Frontal cortex (tissue), 4 donors: ENCODE data around the gene CABS1. TPM values are rescaled to one million over a fixed set of nuclear protein-coding genes. Genes with fewer than 3 reads are reported as not detected.

Source experiments
- DNase-seq, 2 donors: peaks; one replicate each; pipeline ENCODE4 v3.0.0; 2012; ENCODE audit warnings: low spot score in 2 of 2
- FAIRE-seq: peaks from 2 replicates; lab custom pipeline; 2012; peaks lifted over from hg19 to GRCh38; lab: Jason Lieb, UNC
- total RNA-seq: library from RNA; depleted of rRNA; stranded (reverse); fragments of >200 nt; gene quantifications from one replicate; pipeline ENCODE4 v1.2.3, GENCODE V29; 2014
- donor health status: control.
- donor health status: control.
- donor health status: control.

The CABS1 gene
- total RNA-seq, 1 donor from 2014 or later, result not detected

- DNase-seq, result no peak
- no peak for FAIRE-seq
Measured at GRCh38 chr4:70372760-70373159, 38.0 kb downstream of the CABS1 start.

GRCh38 chr4:70380578-70380977 lies 45.8 kb downstream of the CABS1 start:
- FAIRE-seq, result no peak
- DNase-seq, result no peak

GRCh38 chr4:70382691-70383181 lies 48.0 kb downstream of the CABS1 start, which contains the start of gene SMR3B:
Gene SMR3B, plus strand, starts transcription at chr4:70383131. Its CDS starts 1,380 bp downstream, at chr4:70384511.
- no peak for FAIRE-seq
- DNase-seq, result no peak

Other genes starting within 250 kb of the CABS1 start
- not detected for gene PRR27, start 180.7 kb upstream of the CABS1 start, total RNA-seq
- not detected for gene ODAM, start 139.3 kb upstream of the CABS1 start, total RNA-seq
- gene FDCSP, start 108.9 kb upstream of the CABS1 start, total RNA-seq, result not detected
- not detected for gene CSN3, start 92.4 kb upstream of the CABS1 start, total RNA-seq
- not detected for gene SMR3A, start 25.8 kb downstream of the CABS1 start, total RNA-seq
- gene SMR3B, start 48.1 kb downstream of the CABS1 start, total RNA-seq, result not detected
- gene OPRPN, start 63.0 kb downstream of the CABS1 start, total RNA-seq, result not detected
- gene MUC7, start 137.2 kb downstream of the CABS1 start, total RNA-seq, result not detected
- not detected for gene AMTN, start 183.6 kb downstream of the CABS1 start, total RNA-seq